Measurements from ENCODE around the gene NR2F6. TPM values are rescaled to one million over a fixed set of nuclear protein-coding genes. Genes with fewer than 3 reads are reported as not detected.
"Not testable (repeated sequence)": the region's sequence is repeated elsewhere in the genome, so short reads cannot be mapped to it uniquely, and the experiment has no call there.

Gene NR2F6
- total RNA-seq, 1 donor from 2014 or later: 23.9 TPM

GRCh38 chr19:17197666-17198065 lies 48.1 kb downstream of the NR2F6 start:
- DNase-seq (ENCODE audit: low spot score): no peak
- no peak for ATAC-seq
- intact Hi-C loops (cut with DNase I): no loop called here

- intact Hi-C loops (cut with DNase I): no loop called here
- ATAC-seq (no peak), DNase-seq (ENCODE audit: low spot score) (no peak)
Measured at GRCh38 chr19:17196610-17197009, 49.1 kb downstream of the NR2F6 start.

- intact Hi-C loops (cut with DNase I): no loop called here
- ATAC-seq: no peak
- DNase-seq (ENCODE audit: low spot score): no peak
Measured at GRCh38 chr19:17195106-17195505, 50.6 kb downstream of the NR2F6 start.

GRCh38 chr19:17194608-17195007 lies 51.1 kb downstream of the NR2F6 start:
- DNase-seq (ENCODE audit: low spot score): no peak
- ATAC-seq: no peak
- intact Hi-C loops (cut with DNase I): no loop called here

- intact Hi-C loops (cut with DNase I): no loop called here
- DNase-seq (ENCODE audit: low spot score) (no peak), ATAC-seq (no peak)
Measured at GRCh38 chr19:17192751-17193150, 53.0 kb downstream of the NR2F6 start.

- ATAC-seq; intact Hi-C loops (cut with DNase I); DNase-seq (ENCODE audit: low spot score): not testable (repeated sequence)
Measured at GRCh38 chr19:17191736-17192135, 54.0 kb downstream of the NR2F6 start.

GRCh38 chr19:17185590-17185989 lies 60.1 kb downstream of the NR2F6 start:
- ATAC-seq (no peak), DNase-seq (ENCODE audit: low spot score) (no peak)
- intact Hi-C loops (cut with DNase I): loop anchor here (1.0 kb wide), 1 partner anchor 34 kb away; no protein-coding TSS in a partner anchor

- intact Hi-C loops (cut with DNase I): no loop called here
- no peak for DNase-seq (ENCODE audit: low spot score)
- ATAC-seq: peak; percentile 31
Measured at GRCh38 chr19:17184371-17184841, 61.3 kb downstream of the NR2F6 start.

- intact Hi-C loops (cut with DNase I): no loop called here
- DNase-seq (ENCODE audit: low spot score) (no peak), ATAC-seq (peak; percentile 29)
Measured at GRCh38 chr19:17183858-17184321, 61.8 kb downstream of the NR2F6 start.

- intact Hi-C loops (cut with DNase I): no loop called here
- no peak for DNase-seq (ENCODE audit: low spot score)
- ATAC-seq: no peak
Measured at GRCh38 chr19:17183271-17183761, 62.4 kb downstream of the NR2F6 start.

Other genes starting within 250 kb of the NR2F6 start
- 9.6 TPM for gene CPAMD8, start 219.1 kb downstream of the NR2F6 start, total RNA-seq
- gene HAUS8, start 170.5 kb downstream of the NR2F6 start, total RNA-seq: 5.9 TPM
- 90.7 TPM for gene MYO9B, start 170.1 kb downstream of the NR2F6 start, total RNA-seq
- 27.4 TPM for gene USE1, start 30.6 kb downstream of the NR2F6 start, total RNA-seq
- 23.4 TPM for gene OCEL1, start 19.7 kb downstream of the NR2F6 start, total RNA-seq
- 9.6 TPM for gene USHBP1, start 18.8 kb upstream of the NR2F6 start, total RNA-seq
- 66.6 TPM for gene BABAM1, start 21.5 kb upstream of the NR2F6 start, total RNA-seq
- gene ANKLE1, start 36.0 kb upstream of the NR2F6 start, total RNA-seq: 1.7 TPM
- 14.9 TPM for gene ABHD8, start 57.5 kb upstream of the NR2F6 start, total RNA-seq
- 55.0 TPM for gene MRPL34, start 60.0 kb upstream of the NR2F6 start, total RNA-seq
- gene DDA1, start 63.6 kb upstream of the NR2F6 start, total RNA-seq: 29.4 TPM
- gene ANO8, start 88.9 kb upstream of the NR2F6 start, total RNA-seq: 14.8 TPM
- 22.0 TPM for gene GTPBP3, start 91.6 kb upstream of the NR2F6 start, total RNA-seq
- 283 TPM for gene PLVAP, start 131.4 kb upstream of the NR2F6 start, total RNA-seq
- 0.62 TPM for gene CCDC194, start 148.3 kb upstream of the NR2F6 start, total RNA-seq
- 80.0 TPM for gene BST2, start 159.7 kb upstream of the NR2F6 start, total RNA-seq
- gene MVB12A, start 174.1 kb upstream of the NR2F6 start, total RNA-seq: 32.1 TPM
- 0.36 TPM for gene TMEM221, start 202.7 kb upstream of the NR2F6 start, total RNA-seq
- gene NXNL1, start 215.0 kb upstream of the NR2F6 start, total RNA-seq: not detected
- 47.3 TPM for gene SLC27A1, start 224.6 kb upstream of the NR2F6 start, total RNA-seq

Measured in sciatic nerve (tissue), 2 donors.